Fibroblast of skin of abdomen (primary cell): Measurements from ENCODE around the gene DNAJB9. TPM values are rescaled to one million over a fixed set of nuclear protein-coding genes. Genes with fewer than 3 reads are reported as not detected.
"Not testable (repeated sequence)": the region's sequence is repeated elsewhere in the genome, so short reads cannot be mapped to it uniquely, and the experiment has no call there.

Experiments used
- DNase-seq: peaks from one replicate; pipeline ENCODE4 v3.0.0-alpha.2; 2013
- polyA plus RNA-seq, 2 experiments: library from polyadenylated mRNA; unstranded; fragments of 120-200 nt; gene quantifications; one replicate each; pipeline ENCODE4 v1.2.1, GENCODE V29; 2013; ENCODE audit not compliant: insufficient read length in 2 of 2

The DNAJB9 gene
- polyA plus RNA-seq (2013, experiment 1 of 2; ENCODE audit: insufficient read length), result 18.3 TPM
- 16.0 TPM for polyA plus RNA-seq (2013, experiment 2 of 2; ENCODE audit: insufficient read length)

GRCh38 chr7:108569381-108570145 lies at the start of gene DNAJB9, which contains the start of gene THAP5:
Gene DNAJB9 (plus strand): TSS chr7:108569874. CDS start chr7:108571727, 1,853 bp downstream.
Gene THAP5 (minus strand): TSS chr7:108569706. CDS start chr7:108569569, 137 bp downstream.
- peak; percentile 99 for DNase-seq

- no peak for DNase-seq
Observed at GRCh38 chr7:108522780-108523179, 46.9 kb upstream of the DNAJB9 start.

GRCh38 chr7:108525327-108525984 lies 44.2 kb upstream of the DNAJB9 start:
- DNase-seq, result peak; percentile 81

GRCh38 chr7:108525985-108526767 lies 43.5 kb upstream of the DNAJB9 start, which contains the start of gene PNPLA8:
Gene PNPLA8 (minus strand): TSS chr7:108526135. CDS start chr7:108515491, 10,644 bp downstream.
- peak; percentile 100 for DNase-seq

- no peak for DNase-seq
Observed at GRCh38 chr7:108526768-108527017, 43.0 kb upstream of the DNAJB9 start.

- DNase-seq, result no peak
Observed at GRCh38 chr7:108528183-108528712, 41.4 kb upstream of the DNAJB9 start.

GRCh38 chr7:108529341-108529740 lies 40.3 kb upstream of the DNAJB9 start:
- DNase-seq, result no peak

GRCh38 chr7:108533712-108534111 lies 36.0 kb upstream of the DNAJB9 start:
- DNase-seq, result no peak

- no peak for DNase-seq
Observed at GRCh38 chr7:108535257-108535656, 34.4 kb upstream of the DNAJB9 start.

- no peak for DNase-seq
Observed at GRCh38 chr7:108535744-108536143, 33.9 kb upstream of the DNAJB9 start.

GRCh38 chr7:108537229-108537628 lies 32.4 kb upstream of the DNAJB9 start:
- no peak for DNase-seq

- not testable (repeated sequence) for DNase-seq
Observed at GRCh38 chr7:108538236-108538635, 31.4 kb upstream of the DNAJB9 start.

- not testable (repeated sequence) for DNase-seq
Observed at GRCh38 chr7:108538685-108539084, 31.0 kb upstream of the DNAJB9 start.

- no peak for DNase-seq
Observed at GRCh38 chr7:108541478-108541877, 28.2 kb upstream of the DNAJB9 start.

- not testable (repeated sequence) for DNase-seq
Observed at GRCh38 chr7:108548141-108548896, 21.4 kb upstream of the DNAJB9 start.

- DNase-seq, result not testable (repeated sequence)
Observed at GRCh38 chr7:108556665-108557064, 13.0 kb upstream of the DNAJB9 start.

- no peak for DNase-seq
Observed at GRCh38 chr7:108557191-108557590, 12.5 kb upstream of the DNAJB9 start.

- DNase-seq, result no peak
Observed at GRCh38 chr7:108557617-108558016, 12.1 kb upstream of the DNAJB9 start.

- no peak for DNase-seq
Observed at GRCh38 chr7:108559253-108559652, 10.4 kb upstream of the DNAJB9 start.

GRCh38 chr7:108561047-108561619 lies 8.5 kb upstream of the DNAJB9 start:
- DNase-seq, result peak; percentile 13

- no peak for DNase-seq
Observed at GRCh38 chr7:108565987-108566386, 3.7 kb upstream of the DNAJB9 start.
